HUES6 (cell line): ENCODE results near the gene MSL3.

Experiments used
- H3K27ac ChIP-seq: 2 replicates; pipeline ENCODE4 v1.7.0; 2013; ENCODE audit warnings: low read depth, mild to moderate bottlenecking, low read length, inconsistent platforms
- H3K27me3 ChIP-seq: 2 replicates; pipeline ENCODE4 v1.6.1; 2013; ENCODE audit warnings: low read length; ENCODE audit not compliant: control insufficient read depth, insufficient read depth
- H3K36me3 ChIP-seq: 2 replicates; pipeline ENCODE4 v1.6.1; 2013; ENCODE audit warnings: low read length; ENCODE audit not compliant: control insufficient read depth, insufficient read depth
- H3K4me1 ChIP-seq: 2 replicates; pipeline ENCODE4 v1.6.1; 2013; ENCODE audit warnings: low read length; ENCODE audit not compliant: control insufficient read depth, insufficient read depth
- H3K4me3 ChIP-seq: 2 replicates; pipeline ENCODE4 v1.5.1; 2013; ENCODE audit warnings: low read depth, low read length
- H3K9ac ChIP-seq: one replicate; pipeline ENCODE4 v1.6.1; 2013; ENCODE audit warnings: mild to moderate bottlenecking, low read length
- H3K9me3 ChIP-seq: 2 replicates; pipeline ENCODE4 v1.6.1; 2013; ENCODE audit warnings: low read depth, low read length; ENCODE audit not compliant: control insufficient read depth, insufficient read depth

The MSL3 gene

GRCh38 chrX:11757719-11758399, at the start of gene MSL3:
MSL3 (plus strand) TSS chrX:11758237; CDS start chrX:11758264, 27 bp downstream.
- H3K9ac ChIP-seq, result peak within 1 kb of the TSS; percentile 86
- H3K27ac ChIP-seq, result 0 out of 2 replicates have a peak within 1 kb of the TSS, but pooled peaks have one; percentile 43

GRCh38 chrX:11722304-11722703, 35.7 kb upstream of the MSL3 start:
- Histone ChIP-seq H3K4me3 (no peak overlapping the region), H3K36me3 (no peaks in the 10 kb centered on the region), H3K9ac (no peak overlapping the region), H3K4me1 (no peaks in the 10 kb centered on the region), H3K27me3 (peaks cover 2% of the 10 kb centered on the region; the same call in 1 of the 2 replicates), H3K27ac (no peak overlapping the region), H3K9me3 (no peaks in the 10 kb centered on the region)

More at GRCh38 chrX:11757719-11758399, at the start of gene MSL3:
- Histone ChIP-seq H3K4me3 (peak within 1 kb of the TSS; percentile 96), H3K36me3 (peaks cover 21% of the 10 kb centered on the region), H3K27me3 (peaks cover 27% of the 10 kb centered on the region), H3K9me3 (no peaks in the 10 kb centered on the region), H3K4me1 (peaks cover 15% of the 10 kb centered on the region; the same call in 1 of the 2 replicates)

GRCh38 chrX:11724122-11725017, 33.7 kb upstream of the MSL3 start:
- H3K36me3 ChIP-seq, result no peaks in the 10 kb centered on the region
- H3K4me3 ChIP-seq, result no peak overlapping the region
- no peaks in the 10 kb centered on the region for H3K4me1 ChIP-seq
- no peaks in the 10 kb centered on the region for H3K9me3 ChIP-seq
- H3K9ac ChIP-seq, result no peak overlapping the region
- no peaks in the 10 kb centered on the region; the same call in 1 of the 2 replicates for H3K27me3 ChIP-seq
- H3K27ac ChIP-seq, result no peak overlapping the region

GRCh38 chrX:11725631-11726442, 32.2 kb upstream of the MSL3 start:
- no peaks in the 10 kb centered on the region for H3K4me1 ChIP-seq
- H3K9ac ChIP-seq, result no peak overlapping the region
- no peaks in the 10 kb centered on the region for H3K36me3 ChIP-seq
- no peaks in the 10 kb centered on the region for H3K9me3 ChIP-seq
- H3K4me3 ChIP-seq, result no peak overlapping the region
- no peaks in the 10 kb centered on the region; the same call in 1 of the 2 replicates for H3K27me3 ChIP-seq
- no peak overlapping the region for H3K27ac ChIP-seq

- Histone ChIP-seq H3K9me3 (no peaks in the 10 kb centered on the region), H3K27ac (no peak overlapping the region), H3K4me3 (no peak overlapping the region), H3K4me1 (no peaks in the 10 kb centered on the region), H3K27me3 (peaks cover 2% of the 10 kb centered on the region), H3K9ac (no peak overlapping the region), H3K36me3 (no peaks in the 10 kb centered on the region)
Measured at GRCh38 chrX:11728556-11728955, 29.5 kb upstream of the MSL3 start.

GRCh38 chrX:11733614-11734013, 24.4 kb upstream of the MSL3 start:
- peaks cover 14% of the 10 kb centered on the region for H3K27me3 ChIP-seq
- no peak overlapping the region for H3K27ac ChIP-seq
- no peak overlapping the region for H3K9ac ChIP-seq
- H3K9me3 ChIP-seq, result no peaks in the 10 kb centered on the region
- H3K36me3 ChIP-seq, result no peaks in the 10 kb centered on the region
- H3K4me1 ChIP-seq, result no peaks in the 10 kb centered on the region
- H3K4me3 ChIP-seq, result no peak overlapping the region

GRCh38 chrX:11739776-11740175, 18.3 kb upstream of the MSL3 start:
- Histone ChIP-seq H3K36me3 (no peaks in the 10 kb centered on the region), H3K9ac (no peak overlapping the region), H3K4me3 (no peak overlapping the region), H3K4me1 (no peaks in the 10 kb centered on the region), H3K9me3 (no peaks in the 10 kb centered on the region), H3K27me3 (peaks cover 6% of the 10 kb centered on the region; the same call in 1 of the 2 replicates), H3K27ac (no peak overlapping the region)

GRCh38 chrX:11740794-11741193, 17.2 kb upstream of the MSL3 start:
- peaks cover 9% of the 10 kb centered on the region; the same call in 1 of the 2 replicates for H3K27me3 ChIP-seq
- H3K9me3 ChIP-seq, result no peaks in the 10 kb centered on the region
- H3K4me1 ChIP-seq, result no peaks in the 10 kb centered on the region
- no peak overlapping the region for H3K4me3 ChIP-seq
- H3K9ac ChIP-seq, result no peak overlapping the region
- H3K27ac ChIP-seq, result no peak overlapping the region
- H3K36me3 ChIP-seq, result no peaks in the 10 kb centered on the region

GRCh38 chrX:11741574-11741973, 16.5 kb upstream of the MSL3 start:
- H3K27me3 ChIP-seq, result peaks cover 8% of the 10 kb centered on the region; the same call in 1 of the 2 replicates

GRCh38 chrX:11745881-11746280, 12.2 kb upstream of the MSL3 start:
- Histone ChIP-seq H3K4me3 (no peak overlapping the region), H3K9me3 (no peaks in the 10 kb centered on the region), H3K4me1 (no peaks in the 10 kb centered on the region), H3K36me3 (no peaks in the 10 kb centered on the region), H3K27me3 (peaks cover 15% of the 10 kb centered on the region; the same call in 1 of the 2 replicates), H3K9ac (no peak overlapping the region), H3K27ac (no peak overlapping the region)

More at GRCh38 chrX:11741574-11741973, 16.5 kb upstream of the MSL3 start:
- H3K4me3 ChIP-seq, result no peak overlapping the region
- no peaks in the 10 kb centered on the region for H3K9me3 ChIP-seq
- no peak overlapping the region for H3K27ac ChIP-seq
- no peaks in the 10 kb centered on the region for H3K36me3 ChIP-seq
- H3K4me1 ChIP-seq, result no peaks in the 10 kb centered on the region
- H3K9ac ChIP-seq, result no peak overlapping the region
